ENCODE measurements around the gene MPV17L2.

The MPV17L2 gene

GRCh38 chr19:18245297-18245696 is 52.3 kb downstream of the MPV17L2 start:
- Histone ChIP-seq H3K4me1 (ENCODE audit: insufficient read depth, low read length) (peaks cover 10% of the 10 kb centered on the region; the same call in 1 of the 2 replicates), H3K9ac (ENCODE audit: low read depth, low read length) (no peak overlapping the region), H3K9me3 (ENCODE audit: control insufficient read depth, insufficient read depth, low read length) (no peaks in the 10 kb centered on the region), H3K36me3 (ENCODE audit: insufficient read depth, low read length) (no peaks in the 10 kb centered on the region)

Data from ES-I3 (cell line).